Astrocyte (in vitro differentiated cells and primary cell): ENCODE measurements around the gene VSX1. TPM values are rescaled to one million over a fixed set of nuclear protein-coding genes. Genes with fewer than 3 reads are reported as not detected.
A peak's percentile ranks its signal among the peaks of the same experiment; 100 is the strongest.

Source experiments
- DNase-seq: peaks from one replicate; pipeline ENCODE4 v3.0.0-alpha.2; 2010; ENCODE audit warnings: low read depth
- FAIRE-seq: peaks from 2 replicates; lab custom pipeline; 2011; peaks lifted over from hg19 to GRCh38; lab: Jason Lieb, UNC
- H2AFZ ChIP-seq: 2 replicates; pipeline ENCODE4 v1.6.0; 2012; ENCODE audit warnings: low read depth, low read length, inconsistent platforms
- H3K27ac ChIP-seq: 2 replicates; pipeline ENCODE4 v1.5.1; 2011; ENCODE audit warnings: low read depth, low read length, inconsistent platforms
- H3K27me3 ChIP-seq: 2 replicates; pipeline ENCODE4 v1.6.0; 2011; ENCODE audit warnings: low read length, inconsistent platforms; ENCODE audit not compliant: insufficient read depth
- H3K36me3 ChIP-seq: 2 replicates; pipeline ENCODE4 v1.5.1; 2011; ENCODE audit warnings: low read length, inconsistent platforms; ENCODE audit not compliant: insufficient read depth
- H3K4me1 ChIP-seq: 2 replicates; pipeline ENCODE4 v1.5.1; 2011; ENCODE audit warnings: low read length, inconsistent platforms; ENCODE audit not compliant: insufficient read depth
- H3K4me2 ChIP-seq: 2 replicates; pipeline ENCODE4 v1.6.0; 2012; ENCODE audit warnings: low read length, inconsistent platforms
- H3K4me3 ChIP-seq: 2 replicates; pipeline ENCODE4 v1.5.1; 2011; ENCODE audit warnings: low read depth, mild to moderate bottlenecking, low read length, inconsistent platforms; ENCODE audit not compliant: insufficient read depth
- H3K79me2 ChIP-seq: 2 replicates; pipeline ENCODE4 v1.6.0; 2012; ENCODE audit warnings: mild to moderate bottlenecking, low read length, inconsistent platforms; ENCODE audit not compliant: insufficient read depth
- H3K9ac ChIP-seq: 2 replicates; pipeline ENCODE4 v1.6.0; 2012; ENCODE audit warnings: mild to moderate bottlenecking, low read length, inconsistent platforms
- H3K9me3 ChIP-seq: 2 replicates; pipeline ENCODE4 v1.5.1; 2012; ENCODE audit warnings: low read depth, mild to moderate bottlenecking, low read length, inconsistent platforms; ENCODE audit not compliant: insufficient read depth
- H4K20me1 ChIP-seq: 2 replicates; pipeline ENCODE4 v1.6.0; 2012; ENCODE audit warnings: low read length, inconsistent platforms; ENCODE audit not compliant: insufficient read depth
- H3K27ac Mint-ChIP-seq: one replicate; pipeline ENCODE4 v1.8.0; 2021; ENCODE audit warnings: mild to moderate bottlenecking, mixed read lengths; ENCODE audit not compliant: unreplicated experiment
- H3K27me3 Mint-ChIP-seq: one replicate; pipeline ENCODE4 v1.8.0; 2021; ENCODE audit warnings: low read depth, mixed read lengths; ENCODE audit not compliant: unreplicated experiment
- H3K36me3 Mint-ChIP-seq: one replicate; pipeline ENCODE4 v1.8.0; 2021; ENCODE audit warnings: low read depth, mixed read lengths; ENCODE audit not compliant: unreplicated experiment
- H3K4me1 Mint-ChIP-seq: one replicate; pipeline ENCODE4 v1.8.0; 2021; ENCODE audit warnings: low read depth, mixed read lengths; ENCODE audit not compliant: unreplicated experiment
- H3K4me3 Mint-ChIP-seq: one replicate; pipeline ENCODE4 v1.8.0; 2021; ENCODE audit warnings: mild to moderate bottlenecking, moderate library complexity, mixed read lengths; ENCODE audit not compliant: unreplicated experiment
- H3K9me3 Mint-ChIP-seq: one replicate; pipeline ENCODE4 v1.8.0; 2021; ENCODE audit warnings: mild to moderate bottlenecking, mixed read lengths; ENCODE audit not compliant: unreplicated experiment
- CTCF ChIP-seq: IDR thresholded peaks from 2 replicates; pipeline ENCODE4 v1.5.1; 2011; ENCODE audit warnings: low read depth, mild to moderate bottlenecking, inconsistent platforms, low read length, moderate library complexity; ENCODE audit not compliant: insufficient read depth
- EZH2 ChIP-seq: IDR thresholded peaks from 2 replicates; pipeline ENCODE4 v1.6.1; 2012; ENCODE audit warnings: mild to moderate bottlenecking, low read length, inconsistent platforms; ENCODE audit not compliant: insufficient read depth
- total RNA-seq: library from RNA; stranded (reverse); gene quantifications from 2 replicates; pipeline ENCODE4 v1.2.1, GENCODE V29; 2021

Gene VSX1
- total RNA-seq, 1 donor from 2014 or later: not detected

GRCh38 chr20:25057234-25058050 is 24.5 kb downstream of the VSX1 start:
- FAIRE-seq (no peak), DNase-seq (no peak)
- peak overlapping the region; percentile 86 for H2AFZ ChIP-seq
- H3K4me1 ChIP-seq: peaks cover 13% of the 10 kb centered on the region
- Mint-ChIP-seq H3K4me1 (no peaks in the 10 kb centered on the region), H3K9me3 (peaks cover 7% of the 10 kb centered on the region), H3K27me3 (peaks cover 73% of the 10 kb centered on the region), H3K4me3 (peak overlapping the region; percentile 54), H3K36me3 (no peaks in the 10 kb centered on the region), H3K27ac (peak overlapping the region; percentile 18)
- peaks cover 23% of the 10 kb centered on the region for H4K20me1 ChIP-seq
- peak overlapping the region; percentile 63 for H3K4me3 ChIP-seq
- peaks cover 33% of the 10 kb centered on the region for H3K27me3 ChIP-seq
- peak overlapping the region; percentile 97 for H3K4me2 ChIP-seq
- H3K27ac ChIP-seq: no peak overlapping the region
- TF ChIP-seq CTCF: no peak
- TF ChIP-seq EZH2: no peak
- H3K79me2 ChIP-seq: no peaks in the 10 kb centered on the region
- no peaks in the 10 kb centered on the region for H3K9me3 ChIP-seq
- H3K36me3 ChIP-seq: no peaks in the 10 kb centered on the region
- H3K9ac ChIP-seq: peak overlapping the region; percentile 70

GRCh38 chr20:25056690-25057233 is 25.2 kb downstream of the VSX1 start:
- Mint-ChIP-seq H3K27me3 (peaks cover 69% of the 10 kb centered on the region), H3K9me3 (peaks cover 7% of the 10 kb centered on the region), H3K4me1 (no peaks in the 10 kb centered on the region), H3K27ac (no peak overlapping the region), H3K36me3 (no peaks in the 10 kb centered on the region), H3K4me3 (peak overlapping the region; percentile 54)
- Histone ChIP-seq H3K36me3 (no peaks in the 10 kb centered on the region), H3K9ac (peak overlapping the region; percentile 70), H2AFZ (peak overlapping the region; percentile 86), H3K4me1 (peaks cover 13% of the 10 kb centered on the region), H3K27me3 (peaks cover 26% of the 10 kb centered on the region), H3K27ac (no peak overlapping the region), H4K20me1 (peaks cover 23% of the 10 kb centered on the region), H3K4me2 (peak overlapping the region; percentile 97), H3K9me3 (no peaks in the 10 kb centered on the region), H3K79me2 (no peaks in the 10 kb centered on the region), H3K4me3 (peak overlapping the region; percentile 63)
- DNase-seq (no peak), FAIRE-seq (no peak)
- TF ChIP-seq CTCF (no peak), EZH2 (no peak)
